ENCODE results near the gene TMC1.

Gene TMC1

DNA sequence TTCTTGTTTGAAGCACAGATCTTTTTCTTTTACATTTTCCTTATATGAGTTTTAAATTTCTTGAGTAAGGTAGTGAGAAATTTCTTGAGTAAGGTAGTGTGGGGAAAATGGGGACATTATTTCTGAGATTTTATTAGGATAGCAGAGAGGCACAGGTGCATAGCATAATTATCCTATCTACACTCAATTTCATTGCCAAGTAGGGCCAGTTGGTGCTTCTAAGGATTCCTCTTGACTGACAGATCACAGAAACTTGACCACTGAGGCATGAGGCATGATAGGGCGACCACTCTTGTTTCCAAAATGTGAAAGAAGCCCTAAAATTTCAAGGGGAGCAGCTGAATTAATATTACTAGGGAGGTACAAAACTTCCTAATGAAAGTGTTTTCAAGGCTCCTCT, 31.4 kb upstream of the TMC1 start:
- Histone ChIP-seq H3K27ac (no peak overlapping the region), H3K9me3 (ENCODE audit: severe bottlenecking) (no peaks in the 10 kb centered on the region), H3K4me3 (ENCODE audit: low read depth, low read length) (no peak overlapping the region), H3K27me3 (ENCODE audit: insufficient read depth, low read depth, severe bottlenecking) (no peaks in the 10 kb centered on the region), H3K36me3 (no peaks in the 10 kb centered on the region)
- TF ChIP-seq, protein P1, sequence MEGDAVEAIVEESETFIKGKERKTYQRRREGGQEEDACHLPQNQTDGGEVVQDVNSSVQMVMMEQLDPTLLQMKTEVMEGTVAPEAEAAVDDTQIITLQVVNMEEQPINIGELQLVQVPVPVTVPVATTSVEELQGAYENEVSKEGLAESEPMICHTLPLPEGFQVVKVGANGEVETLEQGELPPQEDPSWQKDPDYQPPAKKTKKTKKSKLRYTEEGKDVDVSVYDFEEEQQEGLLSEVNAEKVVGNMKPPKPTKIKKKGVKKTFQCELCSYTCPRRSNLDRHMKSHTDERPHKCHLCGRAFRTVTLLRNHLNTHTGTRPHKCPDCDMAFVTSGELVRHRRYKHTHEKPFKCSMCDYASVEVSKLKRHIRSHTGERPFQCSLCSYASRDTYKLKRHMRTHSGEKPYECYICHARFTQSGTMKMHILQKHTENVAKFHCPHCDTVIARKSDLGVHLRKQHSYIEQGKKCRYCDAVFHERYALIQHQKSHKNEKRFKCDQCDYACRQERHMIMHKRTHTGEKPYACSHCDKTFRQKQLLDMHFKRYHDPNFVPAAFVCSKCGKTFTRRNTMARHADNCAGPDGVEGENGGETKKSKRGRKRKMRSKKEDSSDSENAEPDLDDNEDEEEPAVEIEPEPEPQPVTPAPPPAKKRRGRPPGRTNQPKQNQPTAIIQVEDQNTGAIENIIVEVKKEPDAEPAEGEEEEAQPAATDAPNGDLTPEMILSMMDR (IDR thresholded peaks at IDR 0.05; ENCODE audit: low read depth, low read length), result no peak
- DNase-seq, result no peak

- H3K27ac ChIP-seq, result no peak overlapping the region
- H3K9me3 ChIP-seq (ENCODE audit: severe bottlenecking), result no peaks in the 10 kb centered on the region
- no peak overlapping the region for H3K4me3 ChIP-seq (ENCODE audit: low read depth, low read length)
- TF ChIP-seq, protein P1 (IDR thresholded peaks at IDR 0.05; ENCODE audit: low read depth, low read length), result no peak
- no peak for DNase-seq
- H3K36me3 ChIP-seq, result no peaks in the 10 kb centered on the region
- H3K27me3 ChIP-seq (ENCODE audit: insufficient read depth, low read depth, severe bottlenecking), result no peaks in the 10 kb centered on the region
These were observed 30.2 kb upstream of the TMC1 start for GRCh38 chr9:72491242-72491641.

DNA sequence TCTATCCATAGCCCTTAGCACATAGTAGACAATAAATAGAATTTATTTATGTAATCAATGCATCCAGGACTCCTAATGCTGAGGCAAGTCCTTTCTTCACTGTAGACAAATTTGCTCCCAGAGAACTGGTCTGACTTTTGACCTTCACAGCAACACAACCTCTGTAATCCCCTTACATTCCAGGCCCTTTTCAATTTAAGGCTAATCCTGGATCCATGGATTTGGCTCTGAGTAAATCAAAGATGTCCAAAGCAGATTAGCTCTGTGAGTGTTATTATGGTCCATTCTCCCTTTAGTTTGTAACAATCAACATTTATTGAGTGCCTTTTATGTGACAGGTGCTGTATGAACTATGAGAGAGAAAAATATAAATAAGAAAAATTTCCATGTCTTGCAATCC, 27.4 kb upstream of the TMC1 start:
- TF ChIP-seq, protein P1 (IDR thresholded peaks at IDR 0.05; ENCODE audit: low read depth, low read length), result no peak
- DNase-seq, result peak; percentile 39
- no peaks in the 10 kb centered on the region for H3K27me3 ChIP-seq (ENCODE audit: insufficient read depth, low read depth, severe bottlenecking)
- no peaks in the 10 kb centered on the region for H3K9me3 ChIP-seq (ENCODE audit: severe bottlenecking)
- no peak overlapping the region for H3K4me3 ChIP-seq (ENCODE audit: low read depth, low read length)
- no peaks in the 10 kb centered on the region for H3K36me3 ChIP-seq
- no peak overlapping the region for H3K27ac ChIP-seq

- Histone ChIP-seq H3K27me3 (ENCODE audit: insufficient read depth, low read depth, severe bottlenecking) (no peaks in the 10 kb centered on the region), H3K4me3 (ENCODE audit: low read depth, low read length) (no peak overlapping the region), H3K36me3 (no peaks in the 10 kb centered on the region), H3K27ac (peak overlapping the region; percentile 48), H3K9me3 (ENCODE audit: severe bottlenecking) (no peaks in the 10 kb centered on the region)
- peak; percentile 58 for DNase-seq
- TF ChIP-seq, protein P1 (IDR thresholded peaks at IDR 0.05; ENCODE audit: low read depth, low read length), result no peak
These were observed 23.9 kb upstream of the TMC1 start for GRCh38 chr9:72497447-72498046.

GRCh38 chr9:72506615-72507014, 14.8 kb upstream of the TMC1 start:
- Histone ChIP-seq H3K27ac (no peak overlapping the region), H3K36me3 (no peaks in the 10 kb centered on the region), H3K27me3 (ENCODE audit: insufficient read depth, low read depth, severe bottlenecking) (no peaks in the 10 kb centered on the region), H3K9me3 (ENCODE audit: severe bottlenecking) (no peaks in the 10 kb centered on the region), H3K4me3 (ENCODE audit: low read depth, low read length) (no peak overlapping the region)
- TF ChIP-seq, protein P1 (IDR thresholded peaks at IDR 0.05; ENCODE audit: low read depth, low read length), result no peak
- no peak for DNase-seq

DNA sequence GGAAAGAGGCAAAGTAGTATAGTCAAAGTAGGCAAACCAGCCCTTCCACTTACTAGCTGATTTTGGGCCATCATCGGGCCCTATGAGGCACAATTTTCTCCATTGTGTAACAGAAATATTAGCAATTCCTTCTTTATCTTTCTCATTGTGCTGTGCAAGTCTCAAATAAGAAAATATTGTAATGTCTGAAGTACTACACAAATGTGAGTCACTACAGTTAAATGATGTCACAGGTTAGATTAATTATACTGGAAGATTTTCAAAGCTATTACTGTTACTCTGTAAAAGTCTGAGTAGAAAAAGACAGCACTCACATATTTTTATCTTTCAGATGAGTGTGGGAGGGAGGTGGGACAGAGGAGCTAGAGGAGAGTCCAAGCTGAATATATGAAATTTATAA, 12.4 kb upstream of the TMC1 start:
- TF ChIP-seq, protein P1 (IDR thresholded peaks at IDR 0.05; ENCODE audit: low read depth, low read length), result no peak
- DNase-seq, result no peak
- Histone ChIP-seq H3K27ac (no peak overlapping the region), H3K36me3 (no peaks in the 10 kb centered on the region), H3K4me3 (ENCODE audit: low read depth, low read length) (no peak overlapping the region), H3K9me3 (ENCODE audit: severe bottlenecking) (no peaks in the 10 kb centered on the region), H3K27me3 (ENCODE audit: insufficient read depth, low read depth, severe bottlenecking) (no peaks in the 10 kb centered on the region)

Measured in WERI-Rb-1 (cell line).